GM13976 (cell line): ENCODE results near the gene PROCA1.
"Not testable (repeated sequence)": the region's sequence is repeated elsewhere in the genome, so short reads cannot be mapped to it uniquely, and the experiment has no call there.

Source experiments
- DNase-seq: peaks from one replicate; pipeline ENCODE4 v3.0.0; 2012; ENCODE audit warnings: low spot score
- CTCF ChIP-seq: IDR thresholded peaks from 2 replicates; pipeline ENCODE4 v1.5.1; 2012; ENCODE audit warnings: borderline replicate concordance, mild to moderate bottlenecking; ENCODE audit not compliant: insufficient read depth; ENCODE audit errors: extremely low read depth, missing control alignments, control extremely low read depth
- in situ Hi-C: fragments of 300-500 bp; cut with MboI; formaldehyde crosslinking; loops from one replicate; pipeline ENCODE4 v1.12.0; 2022; ENCODE audit warnings: low sequenced_read_pairs, mixed read lengths, inconsistent platforms; ENCODE audit not compliant: unreplicated experiment

Gene PROCA1

GRCh38 chr17:28725166-28725659 is 13.5 kb upstream of the PROCA1 start:
- in situ Hi-C loops: loop anchor here (25.0 kb wide), 1 partner anchor 387 kb away; no protein-coding TSS in a partner anchor
- no peak for DNase-seq
- TF ChIP-seq CTCF: peak; percentile 3

GRCh38 chr17:28724500-28725165 is 12.9 kb upstream of the PROCA1 start:
- in situ Hi-C loops: loop anchor here (25.0 kb wide), 1 partner anchor 388 kb away; no protein-coding TSS in a partner anchor
- no peak for TF ChIP-seq CTCF
- no peak for DNase-seq

- in situ Hi-C loops, DNase-seq: not testable (repeated sequence)
Observed at GRCh38 chr17:28723836-28724499, 12.3 kb upstream of the PROCA1 start.

- DNase-seq: no peak
- no peak for TF ChIP-seq CTCF
- in situ Hi-C loops: no loop called here
Observed at GRCh38 chr17:28723159-28723835, 11.6 kb upstream of the PROCA1 start.

GRCh38 chr17:28722417-28723158 is 10.9 kb upstream of the PROCA1 start:
- TF ChIP-seq CTCF: no peak
- no peak for DNase-seq
- in situ Hi-C loops: no loop called here

- DNase-seq, in situ Hi-C loops: not testable (repeated sequence)
Observed at GRCh38 chr17:28720997-28721329, 9.3 kb upstream of the PROCA1 start.

- no peak for DNase-seq
- TF ChIP-seq CTCF: no peak
- in situ Hi-C loops: no loop called here
Observed at GRCh38 chr17:28720247-28720996, 8.7 kb upstream of the PROCA1 start.
